GM19452 (cell line): Measurements from ENCODE around the gene HSFX1.
"Not testable (repeated sequence)": the region's sequence is repeated elsewhere in the genome, so short reads cannot be mapped to it uniquely, and the experiment has no call there.

ENCODE experiments used
- ATAC-seq: cut with Tn5 transposase; IDR thresholded peaks from one replicate; pipeline ENCODE4 v1.9.1; 2021; ENCODE audit not compliant: unreplicated experiment

The HSFX1 gene, protein sequence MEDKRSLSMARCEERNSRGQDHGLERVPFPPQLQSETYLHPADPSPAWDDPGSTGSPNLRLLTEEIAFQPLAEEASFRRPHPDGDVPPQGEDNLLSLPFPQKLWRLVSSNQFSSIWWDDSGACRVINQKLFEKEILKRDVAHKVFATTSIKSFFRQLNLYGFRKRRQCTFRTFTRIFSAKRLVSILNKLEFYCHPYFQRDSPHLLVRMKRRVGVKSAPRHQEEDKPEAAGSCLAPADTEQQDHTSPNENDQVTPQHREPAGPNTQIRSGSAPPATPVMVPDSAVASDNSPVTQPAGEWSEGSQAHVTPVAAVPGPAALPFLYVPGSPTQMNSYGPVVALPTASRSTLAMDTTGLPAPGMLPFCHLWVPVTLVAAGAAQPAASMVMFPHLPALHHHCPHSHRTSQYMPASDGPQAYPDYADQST

DNA sequence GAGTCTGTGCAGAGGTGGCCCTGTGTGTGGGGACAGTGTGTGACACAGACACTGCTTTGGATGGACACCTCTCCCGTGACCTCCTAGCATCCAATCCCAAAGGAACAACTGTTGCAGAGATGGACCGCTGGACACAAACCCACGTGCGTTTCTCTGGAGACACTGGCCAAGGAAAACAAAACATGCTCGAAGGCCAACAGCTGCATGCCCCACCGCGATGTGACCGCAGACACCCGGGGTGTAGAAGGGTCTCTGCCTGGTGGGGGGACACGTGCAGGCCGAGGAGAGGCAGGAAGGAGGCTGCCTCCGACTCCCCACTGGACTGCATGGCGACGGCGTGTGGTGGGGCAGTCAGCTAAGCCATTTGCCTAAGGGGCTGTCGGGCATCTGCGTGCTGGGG, at the start of gene HSFX1:
HSFX1 (plus strand) TSS at position 301 of the 400 bp plus-strand sequence. CDS start 614 bp downstream, outside the sequence.
- not testable (repeated sequence) for ATAC-seq

DNA sequence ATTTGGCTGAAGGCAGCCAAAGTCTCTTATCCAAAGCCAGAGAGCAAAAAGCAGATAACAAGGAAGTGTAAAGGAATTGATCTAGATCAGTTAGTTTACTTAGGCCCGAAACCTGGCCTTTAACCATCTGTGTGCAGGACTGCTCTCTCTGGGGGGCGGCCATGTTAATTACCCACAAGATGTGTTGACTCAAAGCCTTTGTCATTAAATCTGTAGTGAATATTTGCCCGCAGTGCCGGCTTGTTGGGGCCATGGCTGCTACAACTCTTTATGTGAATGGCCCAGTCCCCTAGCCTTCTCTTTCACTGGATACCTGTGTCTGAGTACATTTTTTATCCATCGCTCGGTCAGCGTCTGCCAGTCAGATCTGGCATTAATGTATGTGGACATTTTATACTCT, 46.6 kb upstream of the HSFX1 start:
- not testable (repeated sequence) for ATAC-seq

DNA sequence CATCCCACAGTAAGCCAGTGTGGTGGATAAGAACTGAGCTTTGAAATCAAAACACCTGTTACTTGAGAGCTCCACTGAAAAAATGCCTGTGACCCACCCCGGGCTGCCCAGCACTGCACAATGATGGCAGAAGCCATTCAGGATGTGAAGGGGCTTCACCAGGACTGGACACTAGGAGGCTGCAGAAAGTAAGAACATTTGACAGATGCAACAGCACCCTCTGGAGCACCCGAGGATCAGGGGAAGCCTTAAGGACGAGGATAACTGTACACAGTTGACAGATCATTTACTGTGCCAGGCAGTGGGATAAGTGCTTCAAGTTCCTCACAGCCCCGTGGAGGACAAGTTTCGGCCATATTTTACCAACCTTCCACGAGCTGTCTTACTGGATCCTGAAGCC, 31.6 kb upstream of the HSFX1 start:
- ATAC-seq, result not testable (repeated sequence)

DNA sequence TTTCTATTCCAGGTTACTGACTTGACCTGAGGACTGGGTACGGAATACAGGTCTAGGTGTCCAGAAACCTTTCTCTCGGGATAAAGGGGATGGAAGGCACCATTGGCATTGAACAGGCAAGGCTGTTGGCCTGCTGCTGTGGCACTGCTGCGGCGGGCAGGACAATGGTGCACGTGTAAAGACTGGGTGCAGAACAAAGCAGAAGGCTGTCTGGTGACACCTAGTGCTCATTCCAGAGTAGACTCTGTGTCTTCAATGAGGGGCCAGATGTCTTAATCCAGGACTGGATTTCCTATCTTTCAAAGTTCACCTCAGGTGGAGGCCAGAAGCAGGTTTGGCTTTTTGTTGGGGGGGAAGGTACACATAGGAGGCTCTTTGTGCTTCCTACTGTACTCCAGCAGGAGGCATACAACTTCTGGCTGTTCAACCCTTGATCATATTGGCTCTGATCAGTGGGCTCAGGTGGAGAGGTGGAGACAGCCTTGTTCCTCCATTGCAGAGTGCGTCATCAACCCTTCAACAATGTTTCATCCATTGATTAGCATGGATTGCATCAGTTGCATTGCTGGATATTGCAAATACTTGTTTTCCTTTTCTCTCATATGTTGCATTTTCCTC, 27.4 kb upstream of the HSFX1 start:
- not testable (repeated sequence) for ATAC-seq

DNA sequence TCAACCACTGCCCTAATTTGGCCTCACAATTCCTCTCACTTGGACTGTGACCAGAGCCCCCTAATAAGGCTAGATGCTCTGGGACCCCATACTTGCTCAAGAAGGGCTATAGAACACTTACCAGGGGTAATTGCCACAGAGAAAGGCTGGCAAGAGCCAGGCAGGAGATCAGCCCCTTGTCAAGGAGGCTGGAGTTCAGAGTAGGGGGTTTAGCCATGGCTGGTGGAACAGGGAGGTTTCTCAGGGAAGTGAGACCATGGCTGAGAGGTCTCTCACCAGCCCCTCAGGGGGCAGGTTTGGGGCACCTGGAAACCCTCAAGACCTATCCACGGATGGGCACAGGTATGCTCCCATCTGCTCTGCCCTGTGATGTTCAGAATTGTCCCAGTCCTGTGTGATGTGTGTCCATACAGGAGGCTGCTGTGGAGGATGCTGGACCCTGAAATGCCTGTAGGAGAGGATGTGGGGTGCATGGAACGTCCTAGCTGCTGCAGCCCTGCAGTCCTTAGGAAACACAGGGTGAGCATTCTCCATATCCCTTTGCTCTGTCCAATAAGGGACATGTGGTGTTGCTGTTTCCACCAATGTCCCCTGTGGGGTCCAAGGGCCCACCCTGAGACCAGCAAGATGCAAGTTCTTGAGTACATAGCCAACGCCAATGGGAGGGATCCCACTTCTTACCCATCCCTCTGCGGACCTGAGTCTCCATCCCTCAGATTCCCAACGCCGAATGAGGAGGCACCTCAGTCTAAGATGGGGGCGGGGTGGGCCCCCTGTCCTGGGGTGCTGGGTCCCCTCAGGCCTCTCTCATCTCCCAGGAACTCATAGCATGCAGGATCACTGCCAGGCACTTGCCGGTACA, 16.4 kb upstream of the HSFX1 start:
- no peak for ATAC-seq

DNA sequence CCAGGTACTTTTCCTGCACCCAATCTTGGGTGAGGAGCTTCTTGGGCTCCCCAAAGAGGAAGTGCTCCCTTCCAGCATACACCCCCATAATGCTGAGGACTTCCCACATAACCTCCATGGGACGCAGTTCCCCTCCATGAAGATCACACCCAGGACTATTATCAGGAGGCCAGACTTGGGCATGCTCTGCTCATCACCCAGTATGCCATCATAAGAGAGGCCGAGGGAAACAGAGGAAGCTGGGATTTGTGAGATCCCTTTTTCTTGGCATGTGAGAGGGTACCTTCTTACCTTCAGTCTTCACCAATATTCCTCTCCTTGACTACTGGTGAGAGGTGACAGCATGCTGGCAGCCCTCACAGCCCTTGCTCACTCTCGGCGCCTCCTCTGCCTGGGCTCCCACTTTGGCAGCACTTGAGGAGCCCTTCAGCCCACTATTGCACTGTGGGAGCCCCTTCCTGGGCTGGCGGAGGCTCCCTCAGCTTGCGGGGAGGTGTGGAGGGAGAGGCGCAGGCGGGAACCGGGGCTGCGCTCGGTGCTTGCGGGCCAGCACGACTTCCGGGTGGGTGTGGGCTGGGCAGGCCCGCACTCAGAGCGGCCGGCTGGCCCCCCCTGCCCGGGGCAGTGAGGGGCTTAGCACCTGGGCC, 15.7 kb upstream of the HSFX1 start:
- no peak for ATAC-seq

DNA sequence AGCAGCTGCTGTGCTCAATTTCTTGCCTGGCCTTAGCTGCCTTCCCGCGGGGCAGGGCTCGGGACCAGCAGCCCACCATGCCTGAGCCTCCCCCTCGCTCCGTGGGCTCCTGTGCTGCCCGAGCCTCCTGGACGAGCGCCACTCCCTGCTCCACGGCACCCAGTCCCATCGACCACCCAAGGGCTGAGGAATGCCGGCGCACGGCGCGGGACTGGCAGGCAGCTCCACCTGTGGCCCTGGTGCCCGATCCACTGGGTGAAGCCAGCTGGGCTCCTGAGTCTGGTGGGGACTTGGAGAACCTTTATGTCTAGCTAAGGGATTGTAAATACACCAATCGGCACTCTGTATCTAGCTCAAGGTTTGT, 15.2 kb upstream of the HSFX1 start:
- ATAC-seq, result not testable (repeated sequence)

DNA sequence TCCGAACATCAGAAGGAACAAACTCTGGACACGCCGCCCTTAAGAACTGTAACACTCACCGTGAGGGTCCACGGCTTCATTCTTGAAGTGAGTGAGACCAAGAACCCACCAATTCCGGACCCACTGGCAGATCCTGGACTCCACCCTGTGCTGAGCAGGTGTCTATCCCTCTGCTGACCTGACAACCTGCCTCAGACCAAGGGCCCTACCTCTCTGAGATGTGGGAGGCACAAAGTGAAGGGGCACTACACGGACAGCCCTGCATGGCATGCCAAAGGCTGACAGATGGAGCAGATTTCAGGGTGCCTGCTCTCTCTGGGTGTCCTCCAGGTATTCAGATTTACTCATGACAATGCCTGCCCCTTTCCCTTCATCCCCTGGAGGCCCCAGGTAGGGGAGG, 14.0 kb upstream of the HSFX1 start:
- no peak for ATAC-seq

DNA sequence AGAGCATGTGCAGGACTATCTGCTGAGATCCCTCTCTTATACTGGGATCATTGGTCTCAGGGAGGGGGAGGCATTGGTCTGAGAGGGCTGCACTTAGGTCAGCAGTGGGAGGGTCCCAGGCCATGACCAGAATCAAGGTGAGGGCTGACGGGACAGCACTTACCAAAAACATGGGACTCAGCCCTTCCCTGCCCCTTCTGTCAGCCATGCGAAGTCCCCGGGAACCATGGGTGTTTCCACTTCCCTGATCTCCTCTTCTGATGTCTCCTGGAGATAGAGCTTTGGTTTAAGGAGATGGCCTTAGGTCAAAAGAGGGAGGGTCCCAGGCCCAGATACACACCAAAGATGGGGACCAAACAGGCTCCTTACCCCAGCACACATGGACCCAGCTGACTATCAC, 12.9 kb upstream of the HSFX1 start:
- no peak for ATAC-seq

DNA sequence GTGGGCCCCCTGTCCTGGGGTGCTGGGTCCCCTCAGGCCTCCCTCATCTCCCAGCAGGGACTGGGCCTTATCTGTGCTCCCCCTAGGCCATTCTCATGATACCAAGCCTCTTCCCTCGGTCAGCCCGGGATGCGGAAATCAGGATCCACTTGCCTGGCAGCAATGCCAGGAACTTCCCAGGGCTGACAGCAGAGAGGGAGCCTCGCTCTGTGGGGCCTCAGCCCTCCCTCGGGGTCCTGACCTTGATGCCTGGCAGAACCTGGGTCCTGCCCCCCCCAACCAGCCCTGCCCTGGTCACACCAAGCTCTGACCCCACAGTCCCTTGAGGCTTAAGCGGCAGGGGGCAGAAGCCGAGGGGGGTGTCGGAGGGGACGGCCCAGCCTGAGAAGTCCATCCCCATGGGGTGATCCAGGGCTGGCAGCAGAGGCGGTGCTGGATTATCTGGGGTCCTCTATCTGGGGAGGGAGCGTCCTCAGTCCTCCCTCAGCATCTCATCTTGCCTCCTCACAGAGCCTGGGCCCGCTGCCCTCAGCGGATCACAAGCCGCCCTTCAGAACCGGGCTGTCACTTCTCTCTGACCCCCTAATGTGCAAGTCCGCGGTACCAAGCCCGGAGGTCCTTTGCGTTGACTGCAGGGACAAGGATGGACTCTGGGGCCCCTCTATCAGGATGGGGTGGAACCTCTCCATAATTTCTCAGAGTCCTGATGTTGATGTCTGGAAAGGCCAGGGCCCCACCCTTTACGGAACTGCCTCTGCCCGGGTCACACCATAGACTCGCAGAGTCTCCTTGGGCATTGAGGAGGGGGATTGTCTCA, 11.8 kb upstream of the HSFX1 start:
- not testable (repeated sequence) for ATAC-seq

DNA sequence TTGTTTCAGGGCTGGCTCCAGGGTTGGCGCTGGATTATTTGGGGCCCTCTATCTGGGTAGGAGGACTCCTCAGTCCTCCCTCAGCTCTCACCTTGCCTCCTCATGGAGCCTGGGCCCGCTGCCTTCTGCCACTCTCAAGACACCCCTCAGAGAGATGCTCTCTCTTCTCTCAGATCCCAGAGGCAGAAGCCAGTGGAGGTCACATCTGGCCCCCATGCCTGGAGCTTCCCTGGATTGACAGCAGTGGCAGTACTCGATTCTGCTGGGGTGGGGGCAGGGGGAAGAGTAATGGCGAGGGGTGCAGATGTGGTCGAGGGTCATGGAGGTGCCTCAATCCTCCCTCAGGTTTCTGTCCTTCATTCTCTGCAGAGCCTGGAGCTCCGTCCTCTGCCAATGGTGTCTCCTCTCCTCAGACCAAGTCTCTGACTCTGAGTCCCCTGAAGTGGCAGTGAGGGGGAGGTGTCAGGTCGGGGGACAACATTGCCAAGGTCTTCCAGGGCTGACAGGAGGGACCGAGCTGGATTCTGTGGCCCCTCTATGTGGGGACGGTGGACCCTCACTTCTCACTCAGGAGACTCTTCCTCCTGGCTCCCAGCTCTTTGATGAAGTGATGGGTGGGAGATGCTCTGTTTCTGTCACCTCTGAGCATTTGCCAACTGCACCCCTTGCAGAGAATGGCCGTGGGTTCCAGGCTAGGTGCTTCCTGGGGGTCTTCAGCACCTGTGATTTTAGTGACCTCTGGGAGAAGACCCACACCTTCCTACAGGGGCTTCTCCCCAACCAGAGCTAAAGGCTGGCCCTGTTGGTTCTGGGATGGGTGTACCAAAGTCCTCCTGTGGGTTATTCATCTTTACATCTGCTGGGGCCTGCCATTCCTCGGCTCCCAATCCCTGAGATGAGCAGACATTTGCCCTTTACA, 10.9 kb upstream of the HSFX1 start:
- ATAC-seq, result no peak

DNA sequence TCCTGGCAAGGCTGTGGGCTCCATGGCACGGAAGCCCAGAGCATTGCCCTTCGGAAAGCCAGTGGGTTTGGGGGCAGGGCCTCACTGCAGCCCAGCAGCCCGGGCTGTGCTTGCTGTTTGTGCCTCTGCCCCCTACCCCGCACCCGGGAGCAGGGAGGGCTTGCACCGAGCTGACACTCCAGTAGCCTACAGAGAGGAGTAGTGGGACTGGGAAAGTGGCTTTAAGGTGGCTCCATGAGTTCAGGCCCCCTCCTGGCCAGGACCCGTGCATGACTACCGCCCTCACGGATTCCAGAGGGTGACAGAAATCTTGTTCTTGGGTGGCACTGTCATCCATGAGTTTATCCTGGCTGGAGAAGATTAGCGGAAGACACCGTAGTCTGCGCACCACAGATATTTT, 3.5 kb upstream of the HSFX1 start:
- ATAC-seq, result not testable (repeated sequence)

DNA sequence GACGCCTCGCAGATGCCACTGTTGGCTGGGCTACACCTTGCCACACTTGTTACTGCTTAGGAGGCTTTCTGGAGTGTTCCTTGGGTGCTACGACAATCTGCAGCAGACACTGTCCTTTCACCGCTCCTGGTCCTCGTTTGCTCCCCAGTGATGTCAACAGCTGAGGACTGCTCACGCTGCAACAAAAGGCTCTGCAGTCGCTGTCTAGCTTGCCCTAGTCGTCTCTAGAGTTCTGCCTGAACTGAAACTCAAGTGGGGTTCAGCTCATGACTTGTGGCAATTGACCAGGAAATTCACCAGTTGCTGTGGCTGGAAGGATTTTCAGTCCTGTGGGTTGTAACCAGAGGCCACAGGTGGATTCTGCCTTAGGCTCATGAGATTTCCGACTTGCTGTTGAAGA, 842 bp upstream of the HSFX1 start:
- not testable (repeated sequence) for ATAC-seq

DNA sequence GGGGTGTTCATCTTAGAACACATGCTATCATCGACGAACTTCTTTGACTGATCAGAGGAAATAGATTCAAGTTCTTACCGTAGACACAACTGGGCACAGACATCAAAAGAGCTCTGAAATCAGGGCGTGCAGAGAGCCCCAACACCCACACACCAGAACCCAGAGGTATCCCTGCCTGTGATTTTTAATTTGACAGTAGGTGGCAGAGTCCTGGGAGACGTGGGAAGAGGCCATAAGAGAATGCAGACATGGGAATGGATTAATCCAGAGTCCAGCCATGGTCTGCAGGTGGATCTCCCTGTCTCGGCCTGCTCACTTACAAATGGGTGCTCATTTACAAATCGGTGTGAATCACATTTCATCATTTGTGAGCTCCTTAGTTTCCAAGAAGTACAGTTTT, 4.1 kb downstream of the HSFX1 start:
- ATAC-seq, result not testable (repeated sequence)

DNA sequence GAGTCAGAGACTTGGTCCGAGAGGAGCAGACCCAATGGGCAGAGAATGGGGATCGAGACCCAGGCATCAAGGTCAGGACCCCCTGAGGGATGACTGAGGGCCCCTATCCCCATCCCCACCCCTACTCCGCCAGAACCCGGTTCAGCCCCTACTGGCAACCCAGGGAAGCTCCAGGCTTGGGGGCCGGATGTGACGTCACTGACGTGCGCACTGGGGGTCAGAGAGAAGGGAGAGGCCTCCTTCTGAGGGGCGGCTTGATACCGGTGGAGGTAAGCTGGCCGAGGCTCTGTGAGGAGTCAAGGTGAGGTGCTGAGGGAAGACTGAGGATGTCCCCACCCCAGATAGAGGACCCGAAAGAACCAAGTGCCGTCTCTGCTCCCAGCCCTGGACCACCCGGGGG, 7.9 kb downstream of the HSFX1 start, which contains the start of gene MAGEA9:
MAGEA9 (plus strand) TSS at position 204 of the 400 bp plus-strand sequence. CDS start 4,281 bp downstream, outside the sequence.
- ATAC-seq, result not testable (repeated sequence)

DNA sequence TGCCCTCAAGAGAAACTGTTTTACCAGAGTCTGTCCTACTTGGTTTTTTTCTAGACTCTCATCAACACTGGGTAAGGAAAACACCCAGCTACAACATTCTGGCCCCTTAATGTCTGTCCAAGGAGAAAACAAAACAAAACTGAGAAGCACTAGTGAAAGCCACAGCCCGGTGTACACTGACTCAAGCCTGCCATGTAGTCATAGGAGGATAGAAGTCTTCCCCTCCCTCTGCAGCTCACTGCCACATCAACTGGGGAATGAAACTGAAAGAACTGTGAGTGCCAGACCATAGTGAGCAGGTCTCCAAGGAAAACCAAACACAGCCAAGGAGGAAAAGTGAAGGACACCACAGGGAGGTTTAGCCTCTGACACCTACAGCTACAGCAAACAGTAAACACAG, 21.7 kb downstream of the HSFX1 start:
- peak; percentile 99 for ATAC-seq

DNA sequence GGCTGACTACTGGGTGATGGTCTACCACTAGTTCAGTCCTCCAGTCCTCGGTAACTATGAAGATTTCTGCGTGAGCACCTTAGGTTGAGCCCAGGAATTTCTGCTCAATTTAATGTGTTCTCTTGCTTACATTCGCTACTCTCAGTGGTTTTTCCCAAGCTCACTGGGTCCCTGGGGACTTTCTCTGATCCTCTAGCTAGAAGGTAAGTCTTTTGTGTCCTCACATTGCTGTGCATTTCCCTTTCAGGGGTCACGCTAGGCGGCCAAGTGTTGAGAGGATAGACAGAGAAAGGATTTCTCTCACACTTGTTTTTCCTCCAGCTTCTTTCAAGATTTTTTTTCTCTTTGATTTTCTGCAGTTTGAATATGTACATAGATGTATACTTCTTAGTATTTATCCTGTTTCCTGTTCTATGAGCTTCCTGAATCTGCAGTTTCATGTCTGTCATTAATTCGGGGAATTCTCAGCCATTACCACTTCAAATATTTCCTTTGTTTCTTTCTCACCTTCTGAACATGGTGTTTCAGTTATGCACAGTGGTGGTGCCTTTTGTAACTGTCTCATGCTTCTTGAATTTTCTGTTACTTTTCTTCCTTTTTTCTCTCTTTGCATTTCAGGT, 25.3 kb downstream of the HSFX1 start:
- ATAC-seq, result no peak

DNA sequence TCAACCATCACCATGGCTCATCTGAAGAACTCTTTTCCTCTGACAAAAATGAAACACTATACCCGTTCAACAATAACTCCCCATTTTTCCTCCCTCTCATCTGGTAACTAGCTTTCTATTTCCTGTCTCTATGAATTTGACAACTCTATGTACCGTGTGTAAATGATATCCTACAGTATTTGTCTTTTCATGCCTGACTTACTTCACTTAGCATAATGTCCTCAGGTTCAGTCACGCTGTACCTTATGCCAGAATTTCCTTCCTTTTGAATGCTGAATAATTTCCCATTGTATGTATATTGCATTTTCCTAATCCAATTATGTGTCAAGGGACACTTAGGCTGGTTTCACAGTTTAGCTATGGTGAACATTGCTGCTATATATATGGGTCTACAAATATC, 26.1 kb downstream of the HSFX1 start:
- no peak for ATAC-seq
